ENCODE data around the gene VAV2. TPM values are rescaled to one million over a fixed set of nuclear protein-coding genes. Genes with fewer than 3 reads are reported as not detected.

VAV2 gene
- total RNA-seq, 4 donors from 2014 or later, result 10.3 to 20.1 (median 13.1) TPM

DNA sequence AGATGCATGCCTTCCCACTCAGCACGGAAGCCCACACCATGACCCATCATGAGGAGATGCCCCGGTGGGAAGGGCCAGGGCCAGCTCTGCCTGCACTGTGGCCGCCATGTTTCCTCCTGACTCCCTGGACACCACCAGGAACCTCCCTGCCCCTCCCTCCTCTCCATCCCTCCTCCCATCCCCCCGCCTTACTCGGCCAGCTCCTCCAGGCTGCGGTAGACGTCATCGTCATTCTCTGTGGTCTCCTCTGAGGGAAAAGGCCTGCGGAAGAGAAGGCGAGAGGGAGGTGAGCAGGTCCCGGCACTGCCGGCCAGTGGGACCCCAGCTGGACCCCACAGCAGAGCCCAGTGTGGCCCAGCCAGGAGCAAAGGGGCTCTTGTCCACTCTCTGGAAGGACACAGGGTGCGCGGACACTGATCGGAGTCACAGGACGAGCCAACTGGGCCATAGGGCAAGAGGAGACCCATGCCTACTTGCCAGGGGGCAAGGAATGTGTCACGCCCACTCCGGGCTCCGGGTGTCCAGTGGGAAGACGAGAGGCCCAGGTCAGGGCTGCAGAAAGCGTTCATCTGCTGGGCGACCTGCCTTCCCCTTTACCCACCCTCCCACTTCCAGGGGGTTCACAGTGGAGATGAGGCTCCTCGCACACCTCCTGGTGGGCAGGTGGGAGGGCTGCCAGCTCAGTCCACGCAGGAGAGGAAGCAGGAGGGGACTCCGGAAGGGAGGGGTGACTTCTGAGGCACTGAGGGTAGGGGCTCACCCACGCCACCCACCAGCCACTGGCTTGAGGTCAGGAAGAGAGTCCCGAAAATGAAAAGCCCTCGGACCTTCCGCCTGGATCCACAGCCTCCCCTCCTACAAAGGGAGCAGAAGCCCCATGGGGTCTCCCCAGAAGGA, 157.8 kb downstream of the VAV2 start:
- Histone ChIP-seq H3K9me3 (no peaks in the 10 kb centered on the region), H3K36me3 (peaks cover 0 to 16% (median 0%) of the 10 kb centered on the region in 3 donors), H3K4me1 (peaks cover 0 to 10% (median 0%) of the 10 kb centered on the region in 4 donors), H3K4me3 (no peak overlapping the region), H3K27ac (no peak overlapping the region), H3K27me3 (no peaks in the 10 kb centered on the region)
- DNase-seq (ENCODE audit: low spot score in 2 of 2), result no peak
- no peak for TF ChIP-seq POLR2A (IDR thresholded peaks at IDR 0.05)
- TF ChIP-seq EP300 (IDR thresholded peaks at IDR 0.05), result no peak
- TF ChIP-seq, protein P1, sequence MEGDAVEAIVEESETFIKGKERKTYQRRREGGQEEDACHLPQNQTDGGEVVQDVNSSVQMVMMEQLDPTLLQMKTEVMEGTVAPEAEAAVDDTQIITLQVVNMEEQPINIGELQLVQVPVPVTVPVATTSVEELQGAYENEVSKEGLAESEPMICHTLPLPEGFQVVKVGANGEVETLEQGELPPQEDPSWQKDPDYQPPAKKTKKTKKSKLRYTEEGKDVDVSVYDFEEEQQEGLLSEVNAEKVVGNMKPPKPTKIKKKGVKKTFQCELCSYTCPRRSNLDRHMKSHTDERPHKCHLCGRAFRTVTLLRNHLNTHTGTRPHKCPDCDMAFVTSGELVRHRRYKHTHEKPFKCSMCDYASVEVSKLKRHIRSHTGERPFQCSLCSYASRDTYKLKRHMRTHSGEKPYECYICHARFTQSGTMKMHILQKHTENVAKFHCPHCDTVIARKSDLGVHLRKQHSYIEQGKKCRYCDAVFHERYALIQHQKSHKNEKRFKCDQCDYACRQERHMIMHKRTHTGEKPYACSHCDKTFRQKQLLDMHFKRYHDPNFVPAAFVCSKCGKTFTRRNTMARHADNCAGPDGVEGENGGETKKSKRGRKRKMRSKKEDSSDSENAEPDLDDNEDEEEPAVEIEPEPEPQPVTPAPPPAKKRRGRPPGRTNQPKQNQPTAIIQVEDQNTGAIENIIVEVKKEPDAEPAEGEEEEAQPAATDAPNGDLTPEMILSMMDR (IDR thresholded peaks at IDR 0.05), result no peak
- 88 to 89% methylated on average over 23 to 25 of the region's 29 CpGs for WGBS, 2 donors

DNA sequence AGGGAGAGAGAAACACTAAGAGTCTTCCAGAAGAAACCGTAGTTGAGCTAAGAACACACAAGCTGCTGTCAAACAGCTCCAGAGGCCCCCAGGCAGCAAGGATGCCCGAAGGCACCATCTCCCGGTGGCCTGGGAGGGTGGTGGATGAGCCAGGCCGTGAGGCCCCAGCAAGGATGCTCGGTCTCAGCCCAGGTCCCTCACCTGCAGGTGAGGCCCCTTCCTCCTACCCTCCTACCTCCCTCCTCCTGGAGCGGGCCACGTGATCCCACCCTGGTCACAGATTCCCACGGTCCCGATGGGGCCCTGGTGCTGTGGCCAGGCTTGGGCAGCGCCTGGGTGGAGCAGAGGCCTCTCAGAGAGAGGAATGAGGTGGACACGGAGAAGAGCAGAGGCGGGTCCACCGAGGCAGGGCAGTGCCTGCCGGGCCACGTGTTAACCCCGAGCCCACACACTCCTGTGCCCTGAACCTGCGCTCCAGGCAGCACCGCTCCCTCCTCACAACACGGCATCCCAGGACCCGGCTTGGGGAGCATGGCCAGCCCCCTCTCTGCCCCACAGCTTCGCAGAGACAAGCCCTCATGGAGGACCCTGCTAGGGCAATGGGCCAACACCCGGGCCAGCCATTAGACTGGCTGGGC, 158.6 kb downstream of the VAV2 start:
- H3K4me1 ChIP-seq, result peaks cover 0 to 10% (median 0%) of the 10 kb centered on the region in 4 donors
- WGBS, 2 donors, result 88 to 92% methylated on average over 22 of the region's 22 CpGs
- no peak overlapping the region for H3K4me3 ChIP-seq
- H3K27me3 ChIP-seq, result no peaks in the 10 kb centered on the region
- H3K36me3 ChIP-seq, result peaks cover 0 to 16% (median 0%) of the 10 kb centered on the region in 3 donors
- TF ChIP-seq POLR2A (IDR thresholded peaks at IDR 0.05), result no peak
- TF ChIP-seq, protein P1 (IDR thresholded peaks at IDR 0.05), result no peak
- TF ChIP-seq EP300 (IDR thresholded peaks at IDR 0.05), result no peak
- no peak for DNase-seq (ENCODE audit: low spot score in 2 of 2)
- H3K9me3 ChIP-seq, result no peaks in the 10 kb centered on the region
- no peak overlapping the region for H3K27ac ChIP-seq

DNA sequence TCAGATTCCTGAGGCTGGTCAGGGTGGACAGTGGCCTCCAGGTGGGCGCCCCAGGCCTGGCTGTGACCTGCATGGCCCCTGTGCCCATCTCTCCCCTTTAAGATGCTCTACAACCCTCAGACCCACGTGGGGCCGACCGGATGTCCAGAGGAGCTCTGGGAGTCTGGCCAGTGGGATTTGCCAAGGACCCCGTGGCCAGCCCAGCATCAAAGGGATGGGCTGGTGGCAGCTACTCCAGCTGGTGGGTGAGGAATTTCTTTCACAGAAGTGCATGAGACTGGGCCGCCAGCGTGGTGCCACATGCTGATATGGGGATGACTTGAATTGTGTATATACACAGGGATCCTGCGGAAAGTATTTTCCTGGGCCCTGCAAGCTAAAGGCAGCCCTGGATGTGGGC, 159.2 kb downstream of the VAV2 start:
- WGBS, 2 donors, result 57 to 75% methylated on average over 8 of the region's 8 CpGs
- no peak overlapping the region for H3K27ac ChIP-seq
- no peak for DNase-seq (ENCODE audit: low spot score in 2 of 2)
- no peak overlapping the region for H3K4me3 ChIP-seq
- peaks cover 0 to 16% (median 0%) of the 10 kb centered on the region in 3 donors for H3K36me3 ChIP-seq
- no peaks in the 10 kb centered on the region for H3K27me3 ChIP-seq
- H3K4me1 ChIP-seq, result peaks cover 0 to 10% (median 0%) of the 10 kb centered on the region in 4 donors
- H3K9me3 ChIP-seq, result no peaks in the 10 kb centered on the region
- TF ChIP-seq EP300 (IDR thresholded peaks at IDR 0.05), result no peak
- no peak for TF ChIP-seq POLR2A (IDR thresholded peaks at IDR 0.05)
- TF ChIP-seq, protein P1 (IDR thresholded peaks at IDR 0.05), result no peak

DNA sequence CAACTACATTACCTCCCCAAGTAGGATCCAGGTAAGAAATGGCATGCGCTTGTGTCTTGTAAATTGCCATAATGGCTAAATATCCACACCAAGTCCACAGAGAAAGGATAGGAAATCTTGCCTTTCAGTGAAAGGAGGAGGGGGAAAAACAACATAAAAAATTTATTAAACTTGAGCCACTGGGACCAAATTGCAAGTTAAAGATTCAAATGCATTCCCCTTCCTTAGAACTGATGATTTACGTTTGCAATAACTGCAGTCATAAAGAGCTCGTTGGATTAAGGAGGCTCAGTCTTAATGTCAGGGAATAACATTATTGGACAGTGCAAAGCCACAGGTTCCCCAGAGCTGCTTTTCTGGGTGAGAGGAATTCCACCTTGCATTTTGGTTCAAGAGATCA, 161.4 kb downstream of the VAV2 start:
- Histone ChIP-seq H3K27me3 (no peaks in the 10 kb centered on the region), H3K4me3 (no peak overlapping the region), H3K27ac (no peak overlapping the region), H3K36me3 (peaks cover 0 to 16% (median 0%) of the 10 kb centered on the region in 3 donors), H3K4me1 (peaks cover 0 to 22% (median 0%) of the 10 kb centered on the region in 4 donors), H3K9me3 (no peaks in the 10 kb centered on the region)
- TF ChIP-seq, protein P1 (IDR thresholded peaks at IDR 0.05), result no peak
- TF ChIP-seq POLR2A (IDR thresholded peaks at IDR 0.05), result no peak
- TF ChIP-seq EP300 (IDR thresholded peaks at IDR 0.05), result no peak
- no peak for DNase-seq (ENCODE audit: low spot score in 2 of 2)
- 76 to 77% methylated on average over 3 of the region's 3 CpGs for WGBS, 2 donors

DNA sequence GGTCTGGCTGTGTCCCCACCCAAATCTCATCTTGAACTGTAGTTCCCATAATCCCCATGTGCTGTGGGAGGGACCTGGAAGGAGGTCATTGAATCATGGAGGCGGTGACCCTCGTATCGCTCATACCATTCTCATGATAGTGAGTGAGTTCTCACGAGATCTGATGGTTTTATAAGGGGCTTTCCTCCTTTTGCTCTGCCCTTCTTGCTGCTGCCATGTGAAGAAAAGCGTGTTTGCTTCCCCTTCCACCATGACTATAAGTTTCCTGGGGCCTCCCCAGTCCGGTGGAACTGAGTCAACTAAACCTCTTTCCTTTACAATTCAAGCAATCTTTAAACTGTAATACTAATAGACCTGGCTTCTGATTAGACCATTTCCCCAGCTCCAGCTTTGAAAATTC, 161.8 kb downstream of the VAV2 start:
- H3K36me3 ChIP-seq, result peaks cover 0 to 16% (median 0%) of the 10 kb centered on the region in 3 donors
- H3K27ac ChIP-seq, result no peak overlapping the region
- 88 to 95% methylated on average over 6 of the region's 6 CpGs for WGBS, 2 donors
- no peak overlapping the region for H3K4me3 ChIP-seq
- no peaks in the 10 kb centered on the region for H3K9me3 ChIP-seq
- TF ChIP-seq EP300 (IDR thresholded peaks at IDR 0.05) (no peak), POLR2A (IDR thresholded peaks at IDR 0.05) (no peak)
- TF ChIP-seq, protein P1 (IDR thresholded peaks at IDR 0.05), result no peak
- H3K27me3 ChIP-seq, result no peaks in the 10 kb centered on the region
- H3K4me1 ChIP-seq, result peaks cover 0 to 18% (median 0%) of the 10 kb centered on the region in 4 donors
- DNase-seq (ENCODE audit: low spot score in 2 of 2), result no peak

Measured in tibial nerve (tissue), 4 donors.